ENCODE measurements around the gene SLC6A9. TPM values are rescaled to one million over a fixed set of nuclear protein-coding genes. Genes with fewer than 3 reads are reported as not detected.

Gene SLC6A9
- total RNA-seq, 5 donors from 2014 or later (not counting 1 experiment from before 2014, with no cell fraction given), result 1.4 to 8.2 (median 6.3) TPM; not detected in 1

DNA sequence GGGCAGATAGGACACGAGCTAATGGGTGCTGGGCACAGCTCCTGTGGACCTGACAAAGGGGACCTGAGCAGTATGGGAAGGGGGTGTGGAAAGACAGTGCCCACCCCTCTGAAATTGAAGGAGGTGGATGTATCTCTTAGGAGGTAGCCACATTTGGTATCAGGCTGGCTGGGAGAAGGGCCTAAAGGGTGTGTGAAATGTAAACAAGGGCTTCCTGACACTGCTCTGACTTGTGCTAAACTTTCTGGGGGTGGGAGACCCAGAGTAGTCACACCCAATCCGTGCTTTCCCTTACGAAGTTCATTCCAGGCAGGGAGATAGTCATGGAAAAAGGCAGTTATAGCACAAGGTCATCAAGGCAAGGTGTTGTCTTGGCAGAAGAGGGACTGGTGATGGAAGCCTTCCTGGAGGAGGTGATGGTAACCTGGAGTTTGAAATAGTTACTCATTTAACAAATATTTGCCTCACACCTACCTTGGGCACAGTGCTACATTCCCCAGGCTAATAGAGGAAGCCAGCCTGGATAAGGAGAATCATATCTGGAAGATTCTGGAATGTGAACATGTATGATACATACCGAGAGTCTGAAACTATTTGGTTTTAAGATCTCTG, 45.2 kb downstream of the SLC6A9 start:
- ATAC-seq (replicated peaks in 1 of 4), result no peak

DNA sequence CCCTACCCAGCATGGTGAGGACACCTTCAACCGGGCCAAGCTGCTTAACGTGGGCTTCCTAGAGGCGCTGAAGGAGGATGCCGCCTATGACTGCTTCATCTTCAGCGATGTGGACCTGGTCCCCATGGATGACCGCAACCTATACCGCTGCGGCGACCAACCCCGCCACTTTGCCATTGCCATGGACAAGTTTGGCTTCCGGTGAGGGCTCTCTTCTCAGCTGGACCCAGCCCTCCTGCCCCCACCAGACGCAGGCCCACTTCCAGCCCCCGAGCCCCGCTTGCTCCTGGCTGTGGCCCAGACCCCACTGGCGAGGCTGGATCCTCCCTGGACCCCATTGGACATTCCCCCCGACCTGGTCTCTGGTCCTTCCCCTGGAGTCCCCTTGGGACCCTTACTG, 46.4 kb downstream of the SLC6A9 start:
- Mint-ChIP-seq H3K9me3 (no peaks in the 10 kb centered on the region), H3K27ac (no peak overlapping the region), H3K27me3 (peaks cover 0 to 5% of the 10 kb centered on the region in 2 donors), H3K4me3 (no peak overlapping the region), H3K4me1 (peaks cover 0 to 9% (median 6%) of the 10 kb centered on the region in 3 donors), H3K36me3 (no peaks in the 10 kb centered on the region)
- no peak overlapping the region for H3K27ac ChIP-seq (ENCODE audit: low read length)
- no peak for DNase-seq
- ChIA-PET CTCF (no interaction called here), POLR2A (no interaction called here)
- peaks cover 0 to 6% of the 10 kb centered on the region in 2 experiments for H3K4me1 ChIP-seq (ENCODE audit: control insufficient read depth in 1 of 2, extremely low read depth in 1 of 2, insufficient read depth in 2 of 2, low read length in 2 of 2)
- H3K36me3 ChIP-seq (ENCODE audit: control insufficient read depth in 2 of 2, extremely low read depth in 1 of 2, insufficient read depth in 1 of 2, low read length in 1 of 2), result no peaks in the 10 kb centered on the region
- 91% methylated on average over 15 of the region's 16 CpGs for WGBS (ENCODE audit: insufficient coverage)
- ATAC-seq (replicated peaks in 1 of 4), result no peak
- H3K27me3 ChIP-seq (replicated peaks in 1 of 2; ENCODE audit: control insufficient read depth in 2 of 2, extremely low read depth in 1 of 2, insufficient read depth in 2 of 2, low read length in 1 of 2), result peaks cover 0 to 15% of the 10 kb centered on the region in 2 experiments
- no peaks in the 10 kb centered on the region for H3K9me3 ChIP-seq
- no peak overlapping the region for H3K4me3 ChIP-seq (ENCODE audit: control insufficient read depth in 1 of 2, extremely low read depth in 1 of 2, low read length in 1 of 2)

More for the DNA sequence above, 45.2 kb downstream of the SLC6A9 start:
- H3K27ac Mint-ChIP-seq, result no peak overlapping the region
- Histone ChIP-seq H3K27me3 (replicated peaks in 1 of 2; ENCODE audit: control insufficient read depth in 2 of 2, extremely low read depth in 1 of 2, insufficient read depth in 2 of 2, low read length in 1 of 2) (peaks cover 0 to 3% of the 10 kb centered on the region in 2 experiments), H3K4me1 (ENCODE audit: control insufficient read depth in 1 of 2, extremely low read depth in 1 of 2, insufficient read depth in 2 of 2, low read length in 2 of 2) (peaks cover 0 to 6% of the 10 kb centered on the region in 2 experiments), H3K9me3 (no peaks in the 10 kb centered on the region), H3K27ac (ENCODE audit: low read length) (no peak overlapping the region), H3K4me3 (ENCODE audit: control insufficient read depth in 1 of 2, extremely low read depth in 1 of 2, low read length in 1 of 2) (no peak overlapping the region), H3K36me3 (ENCODE audit: control insufficient read depth in 2 of 2, extremely low read depth in 1 of 2, insufficient read depth in 1 of 2, low read length in 1 of 2) (no peaks in the 10 kb centered on the region)
- ChIA-PET POLR2A (no interaction called here), CTCF (no interaction called here)
- WGBS (ENCODE audit: insufficient coverage), result 100% methylated on average over 1 of the region's 4 CpGs
- no peak overlapping the region for H3K4me3 Mint-ChIP-seq
- no peak for DNase-seq
- peaks cover 0 to 3% (median 1%) of the 10 kb centered on the region in 3 donors for H3K4me1 Mint-ChIP-seq
- no peaks in the 10 kb centered on the region for H3K27me3 Mint-ChIP-seq
- no peaks in the 10 kb centered on the region for H3K9me3 Mint-ChIP-seq
- no peaks in the 10 kb centered on the region for H3K36me3 Mint-ChIP-seq

DNA sequence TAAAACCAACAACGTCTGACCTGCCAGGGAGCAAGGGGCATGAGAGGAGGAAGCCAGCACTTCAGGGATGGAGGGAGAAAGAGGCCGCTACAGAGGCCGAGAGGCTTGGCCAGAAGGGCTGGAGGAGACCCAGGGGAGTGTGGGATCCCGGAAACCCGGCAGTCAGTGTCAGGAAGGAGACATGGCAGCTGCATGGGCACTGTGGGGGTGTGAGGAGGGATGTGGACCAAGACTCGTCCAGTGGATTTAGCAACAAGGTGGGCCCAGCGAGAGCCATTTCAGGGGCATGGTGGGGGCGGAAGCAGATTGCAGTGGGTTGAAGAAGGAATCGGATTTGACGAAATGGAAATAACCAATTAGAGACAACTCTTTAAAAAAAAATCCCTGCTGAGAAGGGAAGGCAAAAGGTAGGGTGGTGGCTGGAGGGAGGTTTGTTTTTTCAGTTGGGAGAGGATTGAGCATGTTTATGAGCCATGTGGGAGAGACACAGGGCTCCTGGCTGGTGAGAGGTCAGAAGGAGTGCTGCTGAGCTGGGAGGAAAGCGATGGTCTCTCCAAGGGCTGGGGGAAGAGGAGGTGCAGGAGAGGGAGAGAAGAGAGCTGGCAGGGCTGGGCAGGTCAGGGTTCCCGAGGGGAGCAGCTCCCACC, 47.9 kb downstream of the SLC6A9 start:
- POLR2A ChIA-PET, result no interaction called here
- H3K36me3 ChIP-seq (ENCODE audit: control insufficient read depth in 2 of 2, extremely low read depth in 1 of 2, insufficient read depth in 1 of 2, low read length in 1 of 2), result peaks cover 0 to under 1% of the 10 kb centered on the region in 2 donors

DNA sequence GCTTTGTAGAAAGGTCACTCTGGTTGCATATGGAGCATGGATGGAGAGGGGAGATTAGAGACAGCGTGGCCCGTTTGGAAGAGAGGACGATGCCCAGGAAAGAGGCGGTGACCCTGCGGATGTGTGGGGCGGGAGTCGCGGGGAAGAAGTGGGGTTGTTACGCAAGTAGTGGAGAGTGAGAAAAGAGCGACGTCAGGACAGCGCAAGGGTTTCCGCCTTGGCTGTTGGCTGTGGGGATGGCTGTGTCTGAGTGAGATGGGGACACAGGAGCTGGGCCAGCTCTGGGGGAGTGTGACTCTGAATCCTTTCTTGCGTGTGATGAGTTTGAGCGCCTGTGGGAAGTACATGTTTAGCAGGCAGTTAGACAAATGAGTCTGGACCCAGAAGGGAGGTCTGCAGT, 48.5 kb downstream of the SLC6A9 start:
- H3K9me3 Mint-ChIP-seq, result no peaks in the 10 kb centered on the region
- WGBS (ENCODE audit: insufficient coverage), result 97% methylated on average over 15 of the region's 15 CpGs
- Histone ChIP-seq H3K27me3 (replicated peaks in 1 of 2; ENCODE audit: control insufficient read depth in 2 of 2, extremely low read depth in 1 of 2, insufficient read depth in 2 of 2, low read length in 1 of 2) (peaks cover 0 to 28% of the 10 kb centered on the region in 2 experiments), H3K36me3 (ENCODE audit: control insufficient read depth in 2 of 2, extremely low read depth in 1 of 2, insufficient read depth in 1 of 2, low read length in 1 of 2) (peaks cover 3 to 7% of the 10 kb centered on the region in 2 donors), H3K27ac (ENCODE audit: low read length) (no peak overlapping the region), H3K4me3 (ENCODE audit: control insufficient read depth in 1 of 2, extremely low read depth in 1 of 2, low read length in 1 of 2) (no peak overlapping the region), H3K4me1 (ENCODE audit: control insufficient read depth in 1 of 2, extremely low read depth in 1 of 2, insufficient read depth in 2 of 2, low read length in 2 of 2) (peaks cover 0 to 18% of the 10 kb centered on the region in 2 experiments), H3K9me3 (no peaks in the 10 kb centered on the region)
- CTCF ChIA-PET, result no interaction called here
- H3K4me1 Mint-ChIP-seq, result peaks cover 3 to 19% (median 18%) of the 10 kb centered on the region in 3 donors
- POLR2A ChIA-PET, result no interaction called here
- DNase-seq, result no peak
- H3K27ac Mint-ChIP-seq, result no peak overlapping the region
- no peak overlapping the region for H3K4me3 Mint-ChIP-seq
- H3K36me3 Mint-ChIP-seq, result peaks cover 5% of the 10 kb centered on the region
- peaks cover 0 to 5% of the 10 kb centered on the region in 2 donors for H3K27me3 Mint-ChIP-seq
- no peak for ATAC-seq (replicated peaks in 1 of 4)

More for the DNA sequence above, 47.9 kb downstream of the SLC6A9 start:
- Histone ChIP-seq H3K27me3 (replicated peaks in 1 of 2; ENCODE audit: control insufficient read depth in 2 of 2, extremely low read depth in 1 of 2, insufficient read depth in 2 of 2, low read length in 1 of 2) (peaks cover 0 to 24% of the 10 kb centered on the region in 2 experiments), H3K27ac (ENCODE audit: low read length) (no peak overlapping the region), H3K4me1 (ENCODE audit: control insufficient read depth in 1 of 2, extremely low read depth in 1 of 2, insufficient read depth in 2 of 2, low read length in 2 of 2) (peaks cover 0 to 16% of the 10 kb centered on the region in 2 experiments), H3K4me3 (ENCODE audit: control insufficient read depth in 1 of 2, extremely low read depth in 1 of 2, low read length in 1 of 2) (no peak overlapping the region), H3K9me3 (no peaks in the 10 kb centered on the region)
- CTCF ChIA-PET, result interaction anchor here in 1 of 2 donors (0.6 kb wide), 1 partner anchor 16 kb away, joined by 4 read pairs; no protein-coding TSS in a partner anchor
- ATAC-seq (replicated peaks in 1 of 4) (no peak), DNase-seq (no peak)
- Mint-ChIP-seq H3K27me3 (peaks cover 0 to 5% of the 10 kb centered on the region in 2 donors), H3K4me3 (no peak overlapping the region), H3K27ac (no peak overlapping the region), H3K4me1 (peaks cover 0 to 15% (median 12%) of the 10 kb centered on the region in 3 donors), H3K36me3 (no peaks in the 10 kb centered on the region), H3K9me3 (no peaks in the 10 kb centered on the region)
- 87% methylated on average over 5 of the region's 12 CpGs for WGBS (ENCODE audit: insufficient coverage)

DNA sequence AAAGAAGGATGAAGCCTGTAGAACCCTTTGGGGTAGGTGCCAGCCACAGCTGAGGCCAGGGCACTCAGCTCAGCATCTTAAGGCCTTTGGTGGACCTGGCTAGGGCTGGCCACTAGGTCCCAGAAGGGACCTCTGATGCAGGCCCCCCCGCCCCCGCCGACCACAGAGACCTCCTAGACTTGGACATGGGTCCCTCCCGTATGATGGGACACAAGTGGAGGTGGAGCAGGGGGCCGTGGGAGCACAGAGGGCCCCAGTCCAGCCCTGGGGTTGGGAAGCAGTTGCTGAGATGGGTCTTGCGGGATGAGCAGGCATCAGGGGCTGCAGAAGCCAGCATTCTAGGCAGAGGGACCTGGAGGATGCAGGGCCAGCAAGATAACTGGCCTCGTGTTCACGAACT, 49.0 kb downstream of the SLC6A9 start:
- peaks cover 0 to 18% of the 10 kb centered on the region in 2 experiments for H3K4me1 ChIP-seq (ENCODE audit: control insufficient read depth in 1 of 2, extremely low read depth in 1 of 2, insufficient read depth in 2 of 2, low read length in 2 of 2)
- ATAC-seq (replicated peaks in 1 of 4) (no peak), DNase-seq (no peak)
- H3K4me3 ChIP-seq (ENCODE audit: control insufficient read depth in 1 of 2, extremely low read depth in 1 of 2, low read length in 1 of 2), result no peak overlapping the region
- H3K27ac ChIP-seq (ENCODE audit: low read length), result no peak overlapping the region
- Mint-ChIP-seq H3K9me3 (no peaks in the 10 kb centered on the region), H3K27me3 (peaks cover 0 to 5% of the 10 kb centered on the region in 2 donors), H3K4me1 (peaks cover 9 to 25% (median 24%) of the 10 kb centered on the region in 3 donors), H3K27ac (no peak overlapping the region), H3K4me3 (no peak overlapping the region), H3K36me3 (peaks cover 10% of the 10 kb centered on the region)
- H3K27me3 ChIP-seq (replicated peaks in 1 of 2; ENCODE audit: control insufficient read depth in 2 of 2, extremely low read depth in 1 of 2, insufficient read depth in 2 of 2, low read length in 1 of 2), result peaks cover 0 to 28% of the 10 kb centered on the region in 2 experiments
- no peaks in the 10 kb centered on the region for H3K9me3 ChIP-seq
- ChIA-PET POLR2A (no interaction called here), CTCF (no interaction called here)
- 90% methylated on average over 8 of the region's 8 CpGs for WGBS (ENCODE audit: insufficient coverage)
- H3K36me3 ChIP-seq (ENCODE audit: control insufficient read depth in 2 of 2, extremely low read depth in 1 of 2, insufficient read depth in 1 of 2, low read length in 1 of 2), result peaks cover 3 to 12% of the 10 kb centered on the region in 2 donors

DNA sequence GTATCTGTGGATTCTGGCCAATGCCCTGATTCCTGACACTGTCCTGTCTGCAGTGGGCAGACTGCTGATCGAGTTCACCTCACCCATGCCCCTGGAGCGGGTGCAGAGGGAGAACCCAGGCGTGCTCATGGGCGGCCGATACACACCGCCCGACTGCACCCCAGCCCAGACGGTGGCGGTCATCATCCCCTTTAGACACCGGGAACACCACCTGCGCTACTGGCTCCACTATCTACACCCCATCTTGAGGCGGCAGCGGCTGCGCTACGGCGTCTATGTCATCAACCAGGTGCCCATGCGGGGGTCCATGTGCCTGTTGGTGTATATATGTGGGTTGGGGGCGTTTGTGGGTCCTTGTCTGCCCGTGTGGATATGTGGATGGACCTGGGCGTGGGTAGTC, 49.6 kb downstream of the SLC6A9 start:
- CTCF ChIA-PET, result no interaction called here
- DNase-seq, result no peak
- H3K4me3 Mint-ChIP-seq, result no peak overlapping the region

More for the DNA sequence above, 49.6 kb downstream of the SLC6A9 start:
- no peak for ATAC-seq (replicated peaks in 1 of 4)
- H3K36me3 Mint-ChIP-seq, result peaks cover 16% of the 10 kb centered on the region
- peaks cover 0 to 5% of the 10 kb centered on the region in 2 donors for H3K27me3 Mint-ChIP-seq
- Histone ChIP-seq H3K27ac (ENCODE audit: low read length) (no peak overlapping the region), H3K9me3 (no peaks in the 10 kb centered on the region), H3K4me3 (ENCODE audit: control insufficient read depth in 1 of 2, extremely low read depth in 1 of 2, low read length in 1 of 2) (no peak overlapping the region), H3K27me3 (replicated peaks in 1 of 2; ENCODE audit: control insufficient read depth in 2 of 2, extremely low read depth in 1 of 2, insufficient read depth in 2 of 2, low read length in 1 of 2) (peaks cover 0 to 28% of the 10 kb centered on the region in 2 experiments), H3K4me1 (ENCODE audit: control insufficient read depth in 1 of 2, extremely low read depth in 1 of 2, insufficient read depth in 2 of 2, low read length in 2 of 2) (peaks cover 0 to 23% of the 10 kb centered on the region in 2 experiments), H3K36me3 (ENCODE audit: control insufficient read depth in 2 of 2, extremely low read depth in 1 of 2, insufficient read depth in 1 of 2, low read length in 1 of 2) (peaks cover 3 to 18% of the 10 kb centered on the region in 2 donors)
- H3K4me1 Mint-ChIP-seq, result peaks cover 15 to 31% (median 30%) of the 10 kb centered on the region in 3 donors
- 95% methylated on average over 9 of the region's 20 CpGs for WGBS (ENCODE audit: insufficient coverage)
- POLR2A ChIA-PET, result no interaction called here
- no peak overlapping the region for H3K27ac Mint-ChIP-seq
- no peaks in the 10 kb centered on the region for H3K9me3 Mint-ChIP-seq
